ENCODE data around the gene DDC. TPM values are rescaled to one million over a fixed set of nuclear protein-coding genes. Genes with fewer than 3 reads are reported as not detected.

The DDC gene
- total RNA-seq, 2 donors from 2014 or later = 1.5 to 1.9 TPM

GRCh38 chr7:50488379-50488778 is 76.8 kb downstream of the DDC start:
- no peak overlapping the region for H3K27ac ChIP-seq
- no peaks in the 10 kb centered on the region for H3K9me3 ChIP-seq
- no peak for DNase-seq (ENCODE audit: low spot score)
- intact Hi-C loops (cut with DNase I) = no loop called here
- TF ChIP-seq POLR2AphosphoS5 (IDR thresholded peaks at IDR 0.05) (no peak), POLR2A (IDR thresholded peaks at IDR 0.05) (no peak)
- TF ChIP-seq, protein P1, sequence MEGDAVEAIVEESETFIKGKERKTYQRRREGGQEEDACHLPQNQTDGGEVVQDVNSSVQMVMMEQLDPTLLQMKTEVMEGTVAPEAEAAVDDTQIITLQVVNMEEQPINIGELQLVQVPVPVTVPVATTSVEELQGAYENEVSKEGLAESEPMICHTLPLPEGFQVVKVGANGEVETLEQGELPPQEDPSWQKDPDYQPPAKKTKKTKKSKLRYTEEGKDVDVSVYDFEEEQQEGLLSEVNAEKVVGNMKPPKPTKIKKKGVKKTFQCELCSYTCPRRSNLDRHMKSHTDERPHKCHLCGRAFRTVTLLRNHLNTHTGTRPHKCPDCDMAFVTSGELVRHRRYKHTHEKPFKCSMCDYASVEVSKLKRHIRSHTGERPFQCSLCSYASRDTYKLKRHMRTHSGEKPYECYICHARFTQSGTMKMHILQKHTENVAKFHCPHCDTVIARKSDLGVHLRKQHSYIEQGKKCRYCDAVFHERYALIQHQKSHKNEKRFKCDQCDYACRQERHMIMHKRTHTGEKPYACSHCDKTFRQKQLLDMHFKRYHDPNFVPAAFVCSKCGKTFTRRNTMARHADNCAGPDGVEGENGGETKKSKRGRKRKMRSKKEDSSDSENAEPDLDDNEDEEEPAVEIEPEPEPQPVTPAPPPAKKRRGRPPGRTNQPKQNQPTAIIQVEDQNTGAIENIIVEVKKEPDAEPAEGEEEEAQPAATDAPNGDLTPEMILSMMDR (IDR thresholded peaks at IDR 0.05) = no peak
- no peak overlapping the region for H3K4me3 ChIP-seq
- H3K36me3 ChIP-seq = no peaks in the 10 kb centered on the region
- H3K4me1 ChIP-seq (replicated peaks) = no peaks in the 10 kb centered on the region
- no peaks in the 10 kb centered on the region for H3K27me3 ChIP-seq (replicated peaks; ENCODE audit: insufficient read depth)

DNA sequence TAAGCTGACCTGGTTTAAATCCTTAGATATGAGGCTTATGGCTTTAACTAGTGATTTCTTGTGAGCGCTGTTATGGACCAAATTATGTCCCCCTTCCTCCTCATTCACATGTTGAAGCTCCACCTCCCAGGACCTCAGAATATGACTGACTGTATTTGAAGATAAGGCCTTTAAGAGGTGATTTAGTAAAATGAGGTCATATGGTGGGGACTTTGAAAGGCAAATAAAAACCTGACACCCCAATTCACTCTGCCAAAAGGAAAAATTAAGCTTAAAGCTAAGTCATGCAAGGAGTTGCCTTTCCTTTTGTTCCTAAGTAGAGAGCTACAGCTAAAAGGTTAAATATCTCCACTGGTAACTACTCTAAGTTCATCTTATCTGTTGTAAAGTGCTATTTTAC is 78.7 kb downstream of the DDC start:
- Histone ChIP-seq H3K4me3 (no peak overlapping the region), H3K27me3 (replicated peaks; ENCODE audit: insufficient read depth) (no peaks in the 10 kb centered on the region), H3K4me1 (replicated peaks) (no peaks in the 10 kb centered on the region), H3K9me3 (no peaks in the 10 kb centered on the region), H3K36me3 (no peaks in the 10 kb centered on the region), H3K27ac (no peak overlapping the region)
- intact Hi-C loops (cut with DNase I) = no loop called here
- no peak for DNase-seq (ENCODE audit: low spot score)
- TF ChIP-seq, protein P1 (IDR thresholded peaks at IDR 0.05) = no peak
- no peak for TF ChIP-seq POLR2AphosphoS5 (IDR thresholded peaks at IDR 0.05)
- no peak for TF ChIP-seq POLR2A (IDR thresholded peaks at IDR 0.05)
- WGBS = 93% methylated on average over 1 of the region's 1 CpG

DNA sequence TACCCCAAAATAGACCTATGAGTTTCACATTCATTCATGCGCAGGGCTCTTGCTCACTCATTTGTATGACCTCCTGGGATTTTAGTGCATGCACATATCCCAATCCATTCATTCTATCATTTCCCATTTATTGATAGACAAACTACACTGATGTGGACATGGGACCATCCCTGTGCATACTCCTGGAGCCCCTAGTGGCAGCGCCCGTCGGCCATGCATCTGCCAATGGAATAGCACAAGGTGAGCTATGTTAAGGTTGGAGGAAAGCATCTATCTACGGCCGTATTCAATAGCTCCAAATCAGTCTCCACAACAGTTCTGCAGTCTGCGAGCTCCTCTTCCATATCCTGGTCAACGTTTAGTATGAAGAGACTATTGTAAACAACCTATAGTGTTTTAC is 83.3 kb downstream of the DDC start:
- Histone ChIP-seq H3K27ac (no peak overlapping the region), H3K4me1 (replicated peaks) (no peaks in the 10 kb centered on the region), H3K9me3 (no peaks in the 10 kb centered on the region), H3K27me3 (replicated peaks; ENCODE audit: insufficient read depth) (no peaks in the 10 kb centered on the region), H3K4me3 (no peak overlapping the region), H3K36me3 (no peaks in the 10 kb centered on the region)
- WGBS = 92% methylated on average over 8 of the region's 8 CpGs
- TF ChIP-seq, protein P1 (IDR thresholded peaks at IDR 0.05) = no peak
- TF ChIP-seq POLR2A (IDR thresholded peaks at IDR 0.05) = no peak
- TF ChIP-seq POLR2AphosphoS5 (IDR thresholded peaks at IDR 0.05) = no peak
- no peak for DNase-seq (ENCODE audit: low spot score)
- intact Hi-C loops (cut with DNase I) = no loop called here

DNA sequence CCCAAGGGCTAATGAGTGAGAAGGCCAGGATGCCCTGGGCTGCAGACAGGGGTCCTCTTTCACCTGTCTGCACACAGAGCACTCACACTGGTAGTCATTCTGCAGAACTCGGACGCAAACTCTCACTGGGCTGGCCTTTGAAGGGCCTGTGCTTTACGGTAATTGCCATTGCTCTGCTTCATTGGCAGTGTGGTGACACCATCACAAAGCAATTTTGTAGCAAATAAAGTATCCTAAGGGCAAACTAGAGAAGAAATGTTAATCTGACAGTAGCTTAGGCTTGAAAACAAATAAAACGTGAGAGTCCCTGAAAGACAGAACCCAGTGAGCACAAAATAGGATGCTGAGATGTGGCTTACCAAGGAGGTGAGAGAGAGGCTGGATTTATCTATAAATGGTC is 84.4 kb downstream of the DDC start:
- H3K27me3 ChIP-seq (replicated peaks; ENCODE audit: insufficient read depth) = no peaks in the 10 kb centered on the region
- H3K4me3 ChIP-seq = no peak overlapping the region
- no peaks in the 10 kb centered on the region for H3K36me3 ChIP-seq
- no peak for DNase-seq (ENCODE audit: low spot score)
- intact Hi-C loops (cut with DNase I) = no loop called here
- no peaks in the 10 kb centered on the region for H3K9me3 ChIP-seq
- no peaks in the 10 kb centered on the region for H3K4me1 ChIP-seq (replicated peaks)
- TF ChIP-seq POLR2AphosphoS5 (IDR thresholded peaks at IDR 0.05) (no peak), POLR2A (IDR thresholded peaks at IDR 0.05) (no peak)
- TF ChIP-seq, protein P1 (IDR thresholded peaks at IDR 0.05) = no peak
- no peak overlapping the region for H3K27ac ChIP-seq
- 38% methylated on average over 4 of the region's 4 CpGs for WGBS

DNA sequence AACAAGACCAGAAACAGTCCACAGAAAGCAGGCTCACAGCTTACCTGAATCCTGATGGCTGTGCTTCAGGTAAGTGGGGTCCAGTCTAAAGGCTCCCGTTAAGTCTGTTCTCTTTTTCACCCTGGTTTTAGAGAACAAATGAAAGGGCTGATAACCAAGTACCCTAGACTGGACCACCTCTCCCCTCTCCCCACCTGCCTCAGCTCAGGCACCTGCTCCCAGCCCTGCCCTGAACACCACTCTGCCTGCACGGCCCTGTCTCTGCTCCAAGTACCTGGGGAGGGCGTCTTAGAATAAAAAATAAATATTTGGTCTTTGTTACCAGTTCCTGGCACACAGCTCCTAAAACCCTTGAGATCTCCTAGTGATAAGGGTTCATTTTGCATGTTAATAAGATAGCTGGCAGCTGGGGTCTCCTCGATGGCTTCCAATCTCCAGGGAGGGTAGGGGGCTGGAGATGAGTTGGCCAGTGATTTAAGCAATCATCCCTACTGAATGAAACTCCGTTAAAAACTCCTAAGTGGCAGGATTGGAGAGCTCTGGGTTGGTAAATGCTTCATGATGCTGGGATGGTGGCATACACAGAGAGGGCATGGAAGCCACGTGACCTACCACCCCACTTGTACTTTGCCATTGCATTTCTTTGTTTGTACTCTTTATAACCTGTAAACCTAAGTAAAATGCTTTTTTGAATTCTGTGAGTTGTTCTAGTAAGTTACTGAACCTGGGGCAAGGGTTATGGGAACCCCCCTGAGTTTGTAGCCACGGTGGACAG is 85.3 kb downstream of the DDC start:
- WGBS = 65% methylated on average over 7 of the region's 7 CpGs
- no peak for DNase-seq (ENCODE audit: low spot score)
- intact Hi-C loops (cut with DNase I) = loop anchor here (10.0 kb wide), 1 partner anchor 875 kb away; no protein-coding TSS in a partner anchor

More for the DNA sequence above, 85.3 kb downstream of the DDC start:
- Histone ChIP-seq H3K27ac (no peak overlapping the region), H3K9me3 (no peaks in the 10 kb centered on the region), H3K27me3 (replicated peaks; ENCODE audit: insufficient read depth) (no peaks in the 10 kb centered on the region), H3K4me3 (no peak overlapping the region), H3K4me1 (replicated peaks) (no peaks in the 10 kb centered on the region), H3K36me3 (no peaks in the 10 kb centered on the region)
- TF ChIP-seq, protein P1 (IDR thresholded peaks at IDR 0.05) = no peak
- TF ChIP-seq POLR2AphosphoS5 (IDR thresholded peaks at IDR 0.05) = no peak
- no peak for TF ChIP-seq POLR2A (IDR thresholded peaks at IDR 0.05)
